Calu3 (cell line): ENCODE results near the gene DRD5. TPM values are rescaled to one million over a fixed set of nuclear protein-coding genes. Genes with fewer than 3 reads are reported as not detected.

Experiments used
- BruUV-seq: library from RNA; stranded (reverse); fragments of 400-500 nt; replicated peaks from 2 replicates; lab custom pipeline; 2021; lab: Mats Ljungman, UMichigan
- CTCF ChIA-PET: fragments of 300-600 bp; sonication (Branson Sonifier 250); formaldehyde crosslinking; loops from one replicate; lab custom pipeline; 2022; ENCODE audit warnings: antibody characterized with exemption; lab: Charles Lee
- DNase-seq: peaks from one replicate; pipeline ENCODE4 v3.0.0; 2022
- H3K27ac Mint-ChIP-seq: one replicate; pipeline ENCODE4 v1.8.0; 2022; ENCODE audit warnings: mixed read lengths; ENCODE audit not compliant: unreplicated experiment
- H3K27me3 Mint-ChIP-seq: one replicate; pipeline ENCODE4 v1.8.0; 2022; ENCODE audit warnings: mixed read lengths; ENCODE audit not compliant: unreplicated experiment
- H3K36me3 Mint-ChIP-seq: one replicate; pipeline ENCODE4 v1.8.0; 2022; ENCODE audit warnings: mild to moderate bottlenecking, moderate library complexity, mixed read lengths; ENCODE audit not compliant: insufficient read depth, unreplicated experiment
- H3K4me1 Mint-ChIP-seq: one replicate; pipeline ENCODE4 v1.8.0; 2022; ENCODE audit warnings: mild to moderate bottlenecking, low read depth, mixed read lengths; ENCODE audit not compliant: unreplicated experiment
- H3K4me3 Mint-ChIP-seq: one replicate; pipeline ENCODE4 v1.8.0; 2022; ENCODE audit warnings: mild to moderate bottlenecking, low read depth, moderate library complexity, mixed read lengths; ENCODE audit not compliant: unreplicated experiment
- H3K9me3 Mint-ChIP-seq: one replicate; pipeline ENCODE4 v1.8.0; 2022; ENCODE audit warnings: low read depth, mixed read lengths; ENCODE audit not compliant: unreplicated experiment
- CTCF ChIP-seq: fragments of 200-600 bp; IDR thresholded peaks from one replicate; pipeline ENCODE4 v1.8.0; 2022; ENCODE audit warnings: antibody characterized with exemption; ENCODE audit not compliant: unreplicated experiment
- intact Hi-C: fragments of 100-400 bp; cut with micrococcal nuclease; formaldehyde crosslinking; loops from one replicate; pipeline ENCODE4 v1.10.0; 2022; ENCODE audit not compliant: unreplicated experiment
- total RNA-seq: library from RNA; stranded (reverse); gene quantifications from 2 replicates; pipeline ENCODE4 v1.2.3, GENCODE V29; 2022

The DRD5 gene
- total RNA-seq, 1 experiment from 2014 or later, result not detected

GRCh38 chr4:9804918-9805317, 23.5 kb downstream of the DRD5 start:
- no peak overlapping the region for H3K27ac Mint-ChIP-seq
- H3K4me1 Mint-ChIP-seq, result no peaks in the 10 kb centered on the region
- TF ChIP-seq CTCF, result no peak
- no peaks in the 10 kb centered on the region for H3K9me3 Mint-ChIP-seq
- peaks cover 12% of the 10 kb centered on the region for H3K27me3 Mint-ChIP-seq
- H3K36me3 Mint-ChIP-seq, result no peaks in the 10 kb centered on the region
- CTCF ChIA-PET, result no interaction called here
- no peak overlapping the region for H3K4me3 Mint-ChIP-seq
- no peak for DNase-seq
- BruUV-seq, result no TSS peak
- intact Hi-C loops, result no loop called here

GRCh38 chr4:9808077-9808476, 26.6 kb downstream of the DRD5 start:
- H3K4me1 Mint-ChIP-seq, result no peaks in the 10 kb centered on the region
- H3K27me3 Mint-ChIP-seq, result peaks cover 12% of the 10 kb centered on the region
- CTCF ChIA-PET, result no interaction called here
- BruUV-seq, result no TSS peak
- no peaks in the 10 kb centered on the region for H3K36me3 Mint-ChIP-seq
- H3K27ac Mint-ChIP-seq, result no peak overlapping the region
- no peaks in the 10 kb centered on the region for H3K9me3 Mint-ChIP-seq
- DNase-seq, result no peak
- no peak for TF ChIP-seq CTCF
- no peak overlapping the region for H3K4me3 Mint-ChIP-seq
- intact Hi-C loops, result no loop called here

GRCh38 chr4:9811806-9812205, 30.4 kb downstream of the DRD5 start:
- no peaks in the 10 kb centered on the region for H3K9me3 Mint-ChIP-seq
- H3K27ac Mint-ChIP-seq, result no peak overlapping the region
- no peaks in the 10 kb centered on the region for H3K27me3 Mint-ChIP-seq
- TF ChIP-seq CTCF, result no peak
- intact Hi-C loops, result no loop called here
- no peak overlapping the region for H3K4me3 Mint-ChIP-seq
- no peak for DNase-seq
- no peaks in the 10 kb centered on the region for H3K36me3 Mint-ChIP-seq
- no peaks in the 10 kb centered on the region for H3K4me1 Mint-ChIP-seq
- CTCF ChIA-PET, result no interaction called here
- BruUV-seq, result no TSS peak

- no peak for DNase-seq
- Mint-ChIP-seq H3K9me3 (peaks cover 2% of the 10 kb centered on the region), H3K4me3 (no peak overlapping the region), H3K4me1 (no peaks in the 10 kb centered on the region), H3K27ac (no peak overlapping the region), H3K27me3 (no peaks in the 10 kb centered on the region), H3K36me3 (no peaks in the 10 kb centered on the region)
- CTCF ChIA-PET, result no interaction called here
- no TSS peak for BruUV-seq
- intact Hi-C loops, result no loop called here
- no peak for TF ChIP-seq CTCF
These were observed 31.3 kb downstream of the DRD5 start for GRCh38 chr4:9812501-9813340.
